Suprapubic skin (tissue), 4 donors: ENCODE results near the gene CETN1. TPM values are rescaled to one million over a fixed set of nuclear protein-coding genes. Genes with fewer than 3 reads are reported as not detected.

ENCODE experiments used
- DNase-seq, 2 donors: peaks; one replicate each; pipeline ENCODE4 v3.0.0-alpha.2; 2019; ENCODE audit warnings: low spot score in 2 of 2
- H3K27ac ChIP-seq: fragments of 200-600 bp; sonication (generic); one replicate; pipeline ENCODE4 v1.5.1; 2019
- H3K27me3 ChIP-seq: fragments of 200-600 bp; sonication (generic); one replicate; pipeline ENCODE4 v1.5.1; 2019
- H3K36me3 ChIP-seq: fragments of 200-600 bp; sonication (generic); one replicate; pipeline ENCODE4 v1.5.1; 2019
- H3K4me1 ChIP-seq: fragments of 200-600 bp; sonication (generic); one replicate; pipeline ENCODE4 v1.5.1; 2019
- H3K4me3 ChIP-seq: fragments of 200-600 bp; sonication (generic); one replicate; pipeline ENCODE4 v1.5.1; 2019; ENCODE audit warnings: mild to moderate bottlenecking
- H3K9me3 ChIP-seq: fragments of 200-600 bp; sonication (generic); one replicate; pipeline ENCODE4 v1.5.1; 2019
- CTCF ChIP-seq, 2 donors: fragments of 200-600 bp in 1 of 2; fragments of 450-650 bp in 1 of 2; sonication (generic) in 1 of 2; IDR thresholded peaks; one replicate each; pipeline ENCODE4 v1.5.1; 2016 to 2019; ENCODE audit warnings: antibody characterized with exemption in 2 of 2, mild to moderate bottlenecking in 1 of 2, moderate library complexity in 1 of 2
- EP300 ChIP-seq: sonication (generic); formaldehyde crosslinking; IDR thresholded peaks from one replicate; pipeline ENCODE4 v1.6.1; 2017; ENCODE audit warnings: antibody characterized with exemption
- POLR2A ChIP-seq, 2 donors: fragments of 450-650 bp; IDR thresholded peaks; one replicate each; pipeline ENCODE4 v1.6.1; 2017; ENCODE audit warnings: antibody characterized with exemption in 2 of 2, mild to moderate bottlenecking in 2 of 2, moderate library complexity in 2 of 2
- POLR2AphosphoS5 ChIP-seq, 3 donors: sonication (generic); formaldehyde crosslinking; IDR thresholded peaks; one replicate each; pipeline ENCODE4 v1.6.1; 2017; ENCODE audit warnings: antibody characterized with exemption in 3 of 3
- WGBS: methylation state at CpG from one replicate; pipeline ENCODE4 v1.1.5; 2018; 5-methylcytosine and 5-hydroxymethylcytosine counted together
- total RNA-seq, 4 donors: library from RNA; depleted of rRNA; stranded (reverse); fragments of >200 nt; gene quantifications; one replicate each; pipeline ENCODE4 v1.1.0, GENCODE V29; 2016

CETN1 gene
- total RNA-seq, 4 donors from 2014 or later = not detected

- peaks cover 5% of the 10 kb centered on the region for H3K4me1 ChIP-seq
Measured at GRCh38 chr18:614193-614592, 34.0 kb downstream of the CETN1 start.

GRCh38 chr18:615092-615521 lies 34.9 kb downstream of the CETN1 start:
- Histone ChIP-seq H3K27me3 (no peaks in the 10 kb centered on the region), H3K36me3 (no peaks in the 10 kb centered on the region), H3K9me3 (no peaks in the 10 kb centered on the region), H3K4me3 (no peak overlapping the region), H3K27ac (no peak overlapping the region), H3K4me1 (peaks cover 5% of the 10 kb centered on the region)
- DNase-seq = no peak
- TF ChIP-seq POLR2AphosphoS5 (IDR thresholded peaks at IDR 0.05) = no peak
- TF ChIP-seq EP300 = no peak
- no peak for TF ChIP-seq POLR2A (IDR thresholded peaks at IDR 0.05)
- TF ChIP-seq CTCF (IDR thresholded peaks at IDR 0.05) = no peak
- 78% methylated on average over 5 of the region's 5 CpGs for WGBS

More at GRCh38 chr18:614193-614592, 34.0 kb downstream of the CETN1 start:
- Histone ChIP-seq H3K27ac (no peak overlapping the region), H3K9me3 (no peaks in the 10 kb centered on the region), H3K36me3 (no peaks in the 10 kb centered on the region), H3K27me3 (no peaks in the 10 kb centered on the region), H3K4me3 (no peak overlapping the region)
- no peak for DNase-seq
- 78% methylated on average over 1 of the region's 1 CpG for WGBS
- TF ChIP-seq CTCF (IDR thresholded peaks at IDR 0.05) = no peak
- no peak for TF ChIP-seq EP300
- TF ChIP-seq POLR2A (IDR thresholded peaks at IDR 0.05) = no peak
- no peak for TF ChIP-seq POLR2AphosphoS5 (IDR thresholded peaks at IDR 0.05)

- WGBS = 56% methylated on average over 4 of the region's 4 CpGs
- Histone ChIP-seq H3K36me3 (no peaks in the 10 kb centered on the region), H3K27ac (no peak overlapping the region), H3K4me1 (peaks cover 5% of the 10 kb centered on the region), H3K4me3 (no peak overlapping the region), H3K27me3 (no peaks in the 10 kb centered on the region), H3K9me3 (no peaks in the 10 kb centered on the region)
- DNase-seq = no peak
- no peak for TF ChIP-seq CTCF (IDR thresholded peaks at IDR 0.05)
- TF ChIP-seq POLR2AphosphoS5 (IDR thresholded peaks at IDR 0.05) = no peak
- TF ChIP-seq EP300 = no peak
- no peak for TF ChIP-seq POLR2A (IDR thresholded peaks at IDR 0.05)
Measured at GRCh38 chr18:615773-616172, 35.6 kb downstream of the CETN1 start.

GRCh38 chr18:616380-616995 lies 36.3 kb downstream of the CETN1 start:
- peaks cover 5% of the 10 kb centered on the region for H3K4me1 ChIP-seq
- H3K27ac ChIP-seq = no peak overlapping the region
- H3K36me3 ChIP-seq = no peaks in the 10 kb centered on the region
- TF ChIP-seq POLR2A (IDR thresholded peaks at IDR 0.05) = no peak
- TF ChIP-seq POLR2AphosphoS5 (IDR thresholded peaks at IDR 0.05) = no peak
- no peak for TF ChIP-seq EP300
- TF ChIP-seq CTCF (IDR thresholded peaks at IDR 0.05) = peak; percentile 36 to 39
- no peak overlapping the region for H3K4me3 ChIP-seq
- no peaks in the 10 kb centered on the region for H3K9me3 ChIP-seq
- DNase-seq = no peak
- 32% methylated on average over 4 of the region's 4 CpGs for WGBS
- no peaks in the 10 kb centered on the region for H3K27me3 ChIP-seq

- no peaks in the 10 kb centered on the region for H3K9me3 ChIP-seq
- H3K36me3 ChIP-seq = no peaks in the 10 kb centered on the region
- no peak overlapping the region for H3K27ac ChIP-seq
- no peak overlapping the region for H3K4me3 ChIP-seq
- no peaks in the 10 kb centered on the region for H3K27me3 ChIP-seq
- no peak for DNase-seq
- WGBS = 77% methylated on average over 13 of the region's 13 CpGs
- TF ChIP-seq POLR2A (IDR thresholded peaks at IDR 0.05) (no peak), POLR2AphosphoS5 (IDR thresholded peaks at IDR 0.05) (no peak), CTCF (IDR thresholded peaks at IDR 0.05) (no peak), EP300 (no peak)
- peaks cover 5% of the 10 kb centered on the region for H3K4me1 ChIP-seq
Measured at GRCh38 chr18:617970-618504, 37.9 kb downstream of the CETN1 start.
